SU-DHL-6 (cell line): Measurements from ENCODE around the gene PKDREJ.

Source experiments
- H2AFZ ChIP-seq: fragments of 200-600 bp; sonication (generic); 2 replicates; pipeline ENCODE4 v1.6.1; 2014; ENCODE audit warnings: low read depth, mild to moderate bottlenecking, moderate library complexity, mixed read lengths, antibody characterized with exemption, low read length; ENCODE audit not compliant: severe bottlenecking
- H3F3A ChIP-seq: fragments of 200-600 bp; shearing (Covaris generic); 2 replicates; pipeline ENCODE4 v1.6.0; 2016; ENCODE audit warnings: antibody characterized with exemption, mild to moderate bottlenecking; ENCODE audit not compliant: insufficient read depth
- H3K27ac ChIP-seq: fragments of 200-600 bp; sonication (generic); 2 replicates; pipeline ENCODE4 v1.5.1; 2016; ENCODE audit warnings: low read depth, mild to moderate bottlenecking, low read length, moderate library complexity, mixed read lengths
- H3K27me3 ChIP-seq: fragments of 200-600 bp; sonication (generic), shearing (Covaris generic); 2 replicates; pipeline ENCODE4 v1.6.0; 2014; ENCODE audit warnings: mild to moderate bottlenecking, low read length
- H3K36me3 ChIP-seq: fragments of 200-600 bp; sonication (generic); 2 replicates; pipeline ENCODE4 v1.6.1; 2014; ENCODE audit warnings: mild to moderate bottlenecking, low read length, mixed read lengths
- H3K4me2 ChIP-seq: fragments of 300-600, 200-600 bp; shearing (Covaris generic), sonication (generic); 2 replicates; pipeline ENCODE4 v1.6.0; 2014; ENCODE audit warnings: low read length, low read depth, mild to moderate bottlenecking; ENCODE audit not compliant: poor library complexity, severe bottlenecking
- H3K4me3 ChIP-seq: fragments of 200-600 bp; sonication (generic); 2 replicates; pipeline ENCODE4 v1.5.1; 2014; ENCODE audit warnings: antibody characterized with exemption, low read length, mild to moderate bottlenecking, mixed read lengths; ENCODE audit not compliant: insufficient read depth, poor library complexity, severe bottlenecking
- H3K79me2 ChIP-seq: fragments of 200-600 bp; sonication (generic); 2 replicates; pipeline ENCODE4 v1.6.1; 2014; ENCODE audit warnings: mild to moderate bottlenecking, low read length, moderate library complexity; ENCODE audit not compliant: insufficient read depth
- H3K9ac ChIP-seq: fragments of 200-600 bp; sonication (generic); 2 replicates; pipeline ENCODE4 v1.7.0; 2014; ENCODE audit warnings: mild to moderate bottlenecking, low read length
- H3K9me2 ChIP-seq: fragments of 200-600 bp; sonication (generic); replicated peaks from 2 replicates; pipeline ENCODE4 v1.6.1; 2014; ENCODE audit warnings: low read length; ENCODE audit not compliant: insufficient read depth
- H3K9me3 ChIP-seq: fragments of 200-600 bp; sonication (generic); 2 replicates; pipeline ENCODE4 v1.6.1; 2014; ENCODE audit warnings: low read length, mixed read lengths; ENCODE audit not compliant: insufficient read depth
- H4K20me1 ChIP-seq: fragments of 200-600 bp; sonication (generic); 2 replicates; pipeline ENCODE4 v1.6.1; 2014; ENCODE audit warnings: low read depth, mild to moderate bottlenecking, antibody characterized with exemption, low read length, moderate library complexity, mixed read lengths
- EZH2phosphoT487 ChIP-seq: fragments of 200-600 bp; sonication (generic), shearing (Covaris generic); conservative IDR thresholded peaks from 2 replicates; pipeline ENCODE4 v1.6.1; 2018; ENCODE audit warnings: mild to moderate bottlenecking, antibody characterized with exemption, low read length, moderate library complexity, mixed read lengths
- TF ChIP-seq, protein P1 (sequence below): fragments of 200-600 bp; sonication (generic); IDR thresholded peaks from one replicate; pipeline ENCODE4 v1.5.1; 2017; ENCODE audit warnings: antibody characterized with exemption, mild to moderate bottlenecking, low read length, moderate library complexity; ENCODE audit not compliant: insufficient read depth, poor library complexity, severe bottlenecking

Gene PKDREJ

DNA sequence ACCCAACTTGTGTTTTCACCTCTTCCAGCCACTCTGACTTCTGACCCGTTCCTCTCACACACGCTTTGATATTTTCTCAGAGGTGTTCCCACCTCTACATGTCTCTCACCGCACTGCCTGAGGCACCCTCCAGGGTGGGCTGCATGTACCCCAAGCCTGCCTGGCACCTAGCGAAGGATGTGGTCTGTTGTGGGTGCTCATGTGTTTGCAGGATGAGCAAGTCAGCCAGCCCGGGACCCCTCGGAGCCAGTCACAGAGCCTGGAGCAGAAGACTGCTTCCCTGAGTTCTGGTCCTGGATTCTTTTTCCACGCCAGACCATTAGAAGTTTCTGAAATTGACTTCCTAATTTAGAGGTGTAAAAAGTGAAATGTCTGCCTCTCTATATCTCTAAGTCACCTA, 37.3 kb upstream of the PKDREJ start:
- no peak overlapping the region for H3K4me2 ChIP-seq
- no peak overlapping the region for H2AFZ ChIP-seq
- peaks cover 4% of the 10 kb centered on the region; the same call in 1 of the 2 replicates for H3F3A ChIP-seq
- H3K9me3 ChIP-seq: no peaks in the 10 kb centered on the region
- H3K4me3 ChIP-seq: no peak overlapping the region
- H3K36me3 ChIP-seq: peaks cover 17% of the 10 kb centered on the region; the same call in 1 of the 2 replicates
- H3K27me3 ChIP-seq: no peaks in the 10 kb centered on the region
- H3K9me2 ChIP-seq: no peaks in the 10 kb centered on the region
- no peak overlapping the region for H3K27ac ChIP-seq
- TF ChIP-seq, protein P1, sequence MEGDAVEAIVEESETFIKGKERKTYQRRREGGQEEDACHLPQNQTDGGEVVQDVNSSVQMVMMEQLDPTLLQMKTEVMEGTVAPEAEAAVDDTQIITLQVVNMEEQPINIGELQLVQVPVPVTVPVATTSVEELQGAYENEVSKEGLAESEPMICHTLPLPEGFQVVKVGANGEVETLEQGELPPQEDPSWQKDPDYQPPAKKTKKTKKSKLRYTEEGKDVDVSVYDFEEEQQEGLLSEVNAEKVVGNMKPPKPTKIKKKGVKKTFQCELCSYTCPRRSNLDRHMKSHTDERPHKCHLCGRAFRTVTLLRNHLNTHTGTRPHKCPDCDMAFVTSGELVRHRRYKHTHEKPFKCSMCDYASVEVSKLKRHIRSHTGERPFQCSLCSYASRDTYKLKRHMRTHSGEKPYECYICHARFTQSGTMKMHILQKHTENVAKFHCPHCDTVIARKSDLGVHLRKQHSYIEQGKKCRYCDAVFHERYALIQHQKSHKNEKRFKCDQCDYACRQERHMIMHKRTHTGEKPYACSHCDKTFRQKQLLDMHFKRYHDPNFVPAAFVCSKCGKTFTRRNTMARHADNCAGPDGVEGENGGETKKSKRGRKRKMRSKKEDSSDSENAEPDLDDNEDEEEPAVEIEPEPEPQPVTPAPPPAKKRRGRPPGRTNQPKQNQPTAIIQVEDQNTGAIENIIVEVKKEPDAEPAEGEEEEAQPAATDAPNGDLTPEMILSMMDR: no peak
- TF ChIP-seq EZH2phosphoT487: no peak
- peaks cover 78% of the 10 kb centered on the region for H3K79me2 ChIP-seq
- H4K20me1 ChIP-seq: no peaks in the 10 kb centered on the region
- H3K9ac ChIP-seq: no peak overlapping the region

DNA sequence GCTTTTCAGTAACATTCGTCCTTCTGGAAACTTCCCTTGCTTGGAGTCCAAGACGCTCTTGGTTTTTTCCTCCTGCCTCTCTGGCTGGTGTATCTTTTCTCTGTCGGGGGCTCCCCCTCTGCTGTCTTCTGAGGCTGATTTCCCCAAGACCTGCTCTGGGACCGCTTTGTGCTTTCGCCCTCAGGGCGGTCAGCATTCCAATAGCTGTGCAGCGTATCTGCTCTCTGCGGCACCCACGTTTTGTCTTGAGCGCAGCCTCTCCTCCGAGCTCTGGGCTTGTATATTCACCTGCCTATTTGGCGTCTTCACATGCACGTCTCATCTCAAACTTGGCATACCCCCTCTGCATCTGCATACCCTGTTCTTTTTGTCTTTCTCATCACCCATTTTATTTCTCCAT, 36.0 kb upstream of the PKDREJ start:
- H4K20me1 ChIP-seq: no peaks in the 10 kb centered on the region
- H3K36me3 ChIP-seq: peaks cover 13% of the 10 kb centered on the region; the same call in 1 of the 2 replicates
- no peaks in the 10 kb centered on the region for H3K27me3 ChIP-seq
- H2AFZ ChIP-seq: no peak overlapping the region
- H3K9ac ChIP-seq: no peak overlapping the region
- H3K79me2 ChIP-seq: peaks cover 64% of the 10 kb centered on the region
- no peak overlapping the region for H3K4me3 ChIP-seq
- H3F3A ChIP-seq: peaks cover 4% of the 10 kb centered on the region; the same call in 1 of the 2 replicates
- TF ChIP-seq EZH2phosphoT487: no peak
- TF ChIP-seq, protein P1: no peak
- H3K9me3 ChIP-seq: no peaks in the 10 kb centered on the region
- H3K27ac ChIP-seq: no peak overlapping the region
- no peaks in the 10 kb centered on the region for H3K9me2 ChIP-seq
- no peak overlapping the region for H3K4me2 ChIP-seq

DNA sequence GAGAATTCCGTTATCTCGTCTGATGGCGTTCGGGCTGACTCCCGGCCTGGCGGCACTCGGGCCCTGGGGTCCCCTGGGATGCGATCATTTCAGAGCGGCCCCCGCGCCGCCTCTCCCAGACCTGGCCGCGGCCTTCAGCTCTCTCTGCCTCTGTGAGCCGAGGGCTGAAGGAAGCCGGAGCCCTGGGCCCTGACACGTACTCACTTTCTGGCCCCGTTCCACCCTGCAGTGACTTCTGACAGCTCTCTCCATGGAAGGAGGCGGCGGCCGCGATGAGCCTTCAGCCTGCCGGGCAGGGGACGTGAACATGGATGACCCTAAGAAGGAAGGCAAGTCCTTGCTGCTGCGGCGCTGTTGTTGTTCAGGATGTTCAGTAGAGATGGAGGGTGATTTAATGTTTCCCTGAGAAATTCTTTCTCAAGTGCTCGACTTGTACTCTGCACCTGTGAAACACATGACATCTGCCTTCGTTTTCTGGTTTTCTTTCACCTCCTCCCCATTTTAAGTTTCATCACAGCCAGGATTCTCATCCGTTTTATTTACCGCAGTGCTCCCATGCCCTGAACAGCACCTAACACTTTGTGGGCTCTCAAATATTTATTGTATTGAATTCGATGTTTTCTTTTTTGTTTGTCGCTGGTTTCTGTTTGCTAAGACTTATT, 34.1 kb upstream of the PKDREJ start:
- no peaks in the 10 kb centered on the region for H3K9me3 ChIP-seq
- no peaks in the 10 kb centered on the region for H4K20me1 ChIP-seq
- H3F3A ChIP-seq: peaks cover 4% of the 10 kb centered on the region; the same call in 1 of the 2 replicates
- H3K79me2 ChIP-seq: peaks cover 46% of the 10 kb centered on the region
- peak overlapping the region; percentile 74 for H3K27ac ChIP-seq
- peak overlapping the region; percentile 69 for H2AFZ ChIP-seq
- no peaks in the 10 kb centered on the region for H3K27me3 ChIP-seq
- H3K9me2 ChIP-seq: no peaks in the 10 kb centered on the region
- no peak for TF ChIP-seq EZH2phosphoT487
- TF ChIP-seq, protein P1: no peak
- peak overlapping the region; percentile 100 for H3K4me2 ChIP-seq
- peak overlapping the region; percentile 80 for H3K9ac ChIP-seq
- H3K4me3 ChIP-seq: peak overlapping the region; percentile 82
- H3K36me3 ChIP-seq: peaks cover 13% of the 10 kb centered on the region; the same call in 1 of the 2 replicates
